NCI-H1092 treated with DMSO at 0.1 percent for 48 hours (cell line): ENCODE data around the gene FICD.
"Not testable (repeated sequence)": the region's sequence is repeated elsewhere in the genome, so short reads cannot be mapped to it uniquely, and the experiment has no call there.

ENCODE experiments used
- DNase-seq: peaks from one replicate; lab custom pipeline; 2025; lab: John Stamatoyannopoulos, UW

Gene FICD

DNA sequence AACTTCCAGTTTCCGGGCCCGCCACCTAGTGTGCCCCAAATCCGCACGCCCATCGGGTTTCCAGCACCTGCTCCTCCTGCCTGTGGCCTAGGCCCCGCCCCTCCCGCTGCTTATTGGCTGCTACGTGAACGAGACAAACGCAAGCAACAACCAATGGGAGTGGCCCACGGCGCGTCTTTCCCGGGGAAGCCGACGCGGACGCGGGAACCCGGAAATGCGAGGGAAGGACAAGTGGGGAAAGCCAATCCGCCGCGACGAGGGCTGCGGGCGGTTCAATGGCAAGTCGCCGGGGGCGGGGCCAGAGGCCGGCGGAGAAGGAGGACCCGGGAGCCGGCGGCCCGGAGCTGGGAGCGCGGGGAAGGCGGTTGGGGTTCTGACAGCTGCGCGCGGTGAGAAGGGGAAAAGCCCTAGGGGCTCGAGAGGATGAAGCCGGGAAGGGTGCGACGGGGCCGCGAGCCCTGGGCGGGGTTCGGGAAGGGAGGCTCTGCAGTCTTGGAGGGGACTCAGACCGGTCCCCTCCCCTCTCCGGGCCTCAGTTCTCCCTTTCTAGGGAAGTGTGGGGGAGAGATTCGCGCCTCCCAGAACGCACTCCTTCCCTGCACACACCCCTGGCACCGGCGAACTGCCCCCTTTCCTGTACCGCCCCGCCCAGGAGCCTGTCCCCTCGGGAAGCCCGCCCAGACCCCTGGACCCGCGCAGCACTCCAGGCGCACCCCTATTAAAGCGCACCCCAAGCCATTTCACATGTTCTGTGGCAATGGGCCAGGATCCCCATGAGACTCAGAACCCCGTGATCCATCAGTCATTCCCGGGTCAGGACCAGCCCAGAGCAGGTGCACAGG, at the start of gene FICD:
FICD (plus strand) TSS at position 305 of the 842 bp plus-strand sequence. CDS start 1,696 bp downstream, outside the sequence.
- peak; percentile 96 for DNase-seq

DNA sequence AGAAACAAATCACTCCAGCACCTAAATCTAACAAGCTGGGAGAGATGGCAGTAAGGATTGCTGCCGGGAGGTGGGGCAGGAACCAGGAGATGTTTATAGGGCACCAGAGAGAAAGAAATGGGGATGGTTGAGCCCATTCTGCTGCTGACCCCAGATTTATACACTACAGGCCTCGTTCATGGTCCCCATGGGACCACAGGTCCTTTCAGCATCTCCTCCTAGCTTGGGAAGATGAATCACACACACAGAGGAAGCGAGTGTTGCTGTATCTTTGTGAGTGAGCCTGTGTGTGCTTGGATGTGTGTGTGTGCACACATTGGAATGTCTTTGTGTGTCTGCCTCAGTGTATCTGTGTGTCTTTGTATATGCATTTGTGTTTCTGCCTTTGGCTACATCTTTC, 49.7 kb upstream of the FICD start:
- DNase-seq: no peak

DNA sequence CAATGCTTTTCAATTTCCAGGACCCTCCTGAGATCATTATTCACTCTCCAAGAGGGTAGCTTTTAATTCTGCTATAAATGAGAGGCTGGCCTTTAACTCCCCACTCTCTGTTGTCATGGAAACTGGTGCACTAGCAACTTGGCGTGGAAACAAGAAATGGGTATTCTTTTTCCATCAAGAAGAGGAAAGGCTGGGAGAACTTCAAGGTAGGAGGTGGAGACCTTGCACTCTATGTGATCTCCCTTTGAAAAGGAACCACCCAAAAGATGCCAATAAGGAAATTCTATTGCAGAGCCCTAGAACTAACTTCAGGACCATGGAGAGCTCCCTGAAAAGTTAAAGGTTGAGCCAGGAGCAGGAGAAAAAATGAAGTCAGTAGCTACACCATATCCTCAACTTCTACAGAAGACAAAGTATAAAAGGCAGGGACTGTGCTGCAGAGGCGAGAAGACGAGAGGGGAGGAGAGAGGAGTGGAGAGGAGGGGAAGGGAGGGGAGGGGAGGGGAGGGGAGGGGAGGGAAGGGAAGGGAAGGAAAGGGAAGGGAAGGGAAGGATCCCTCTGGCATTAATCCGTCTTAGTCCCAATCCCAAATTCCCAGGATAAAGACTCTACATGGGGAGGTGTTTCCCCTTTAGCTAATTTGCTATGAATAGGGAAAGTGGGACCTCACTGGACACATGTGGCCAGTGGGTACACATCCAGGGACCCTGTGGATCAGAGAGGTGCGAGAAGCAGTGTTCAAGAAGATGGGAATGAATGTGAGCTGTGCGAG, 46.7 kb upstream of the FICD start:
- no peak for DNase-seq

DNA sequence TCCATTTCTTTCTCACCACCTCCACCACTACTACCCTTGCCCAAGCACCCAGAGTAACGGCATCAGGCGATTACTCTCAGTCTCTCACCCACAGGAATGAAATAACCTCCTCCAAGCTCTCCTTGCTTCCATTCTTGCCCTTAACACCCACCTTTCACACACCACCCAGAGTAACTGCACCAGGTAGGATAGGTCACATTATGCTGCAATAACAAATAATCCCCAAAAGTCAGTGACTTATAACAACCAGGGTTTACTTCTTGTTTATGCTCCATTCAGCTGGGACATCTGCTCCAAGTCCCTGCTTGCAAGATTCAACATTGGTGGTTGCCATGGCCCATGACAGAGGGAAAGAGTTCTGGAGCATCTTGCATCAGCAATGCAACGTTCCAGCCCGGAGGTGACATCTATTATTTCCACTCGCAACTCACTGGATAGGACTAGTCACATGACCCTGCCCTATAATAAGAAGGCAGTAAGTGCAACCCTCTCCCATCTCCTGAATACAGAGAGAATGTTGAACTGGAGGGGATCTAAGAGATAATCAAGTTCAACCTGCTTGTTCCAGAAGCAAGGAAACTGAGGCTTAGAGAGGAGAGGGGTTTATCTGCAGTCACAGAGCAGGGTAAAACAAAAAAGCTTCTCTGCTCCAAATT, 41.5 kb upstream of the FICD start:
- DNase-seq: no peak

DNA sequence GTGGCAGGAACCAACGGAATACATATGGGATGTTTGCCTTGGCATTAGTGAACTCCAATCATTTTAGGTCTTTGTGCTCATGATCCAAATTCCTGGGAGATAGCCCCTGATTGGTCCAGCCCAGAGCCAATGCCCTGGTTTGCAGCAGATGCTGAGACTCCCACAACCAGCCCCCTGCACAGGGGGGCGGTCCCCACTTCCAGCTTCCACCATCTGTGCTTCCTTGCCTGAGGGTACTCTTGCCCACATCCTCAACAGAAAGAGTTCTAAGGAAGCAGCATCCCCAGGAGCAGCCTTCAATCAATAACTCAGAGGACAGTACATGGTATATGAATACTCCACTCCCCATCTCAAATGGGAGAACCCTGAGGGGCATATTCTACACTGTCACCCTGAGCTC, 39.7 kb upstream of the FICD start:
- no peak for DNase-seq

DNA sequence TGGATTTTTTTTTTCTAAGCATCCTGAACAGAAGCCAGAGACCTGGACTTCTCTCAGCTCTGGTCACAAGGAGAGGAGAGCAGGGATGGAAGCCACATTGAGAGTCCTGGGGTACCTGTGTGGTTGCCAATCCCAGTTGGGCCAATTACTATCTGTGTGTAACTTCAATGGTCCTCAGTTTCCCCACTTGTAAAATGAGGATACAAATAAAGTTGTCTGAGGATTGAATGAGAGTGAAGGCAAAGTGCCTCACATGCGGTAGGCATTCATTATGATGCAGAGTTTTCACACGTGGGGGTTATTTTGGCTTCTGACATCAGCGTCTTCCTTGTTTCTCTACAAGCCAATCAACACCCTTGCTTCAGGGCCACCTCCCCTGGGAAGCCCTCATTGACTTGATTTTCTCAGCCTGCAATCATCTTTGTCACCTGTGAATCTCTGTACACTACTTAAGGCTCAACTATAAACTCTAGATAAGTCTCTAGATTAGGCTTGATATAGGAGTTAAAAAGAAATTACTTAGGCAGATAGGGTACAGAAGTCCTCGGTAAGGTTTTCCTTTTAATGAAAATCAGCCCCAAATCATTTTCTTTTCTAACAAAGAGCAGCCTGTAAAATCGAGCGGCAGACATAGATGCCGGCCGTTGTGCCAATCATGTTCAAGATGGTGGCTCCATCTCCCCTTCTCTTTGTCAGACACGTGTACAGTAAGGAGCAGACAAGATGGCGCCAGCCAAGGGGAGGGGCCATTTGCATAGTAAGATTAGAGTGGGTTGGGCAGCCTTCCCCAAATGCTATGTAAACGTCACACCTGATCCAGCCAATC, 37.8 kb upstream of the FICD start:
- DNase-seq: no peak

DNA sequence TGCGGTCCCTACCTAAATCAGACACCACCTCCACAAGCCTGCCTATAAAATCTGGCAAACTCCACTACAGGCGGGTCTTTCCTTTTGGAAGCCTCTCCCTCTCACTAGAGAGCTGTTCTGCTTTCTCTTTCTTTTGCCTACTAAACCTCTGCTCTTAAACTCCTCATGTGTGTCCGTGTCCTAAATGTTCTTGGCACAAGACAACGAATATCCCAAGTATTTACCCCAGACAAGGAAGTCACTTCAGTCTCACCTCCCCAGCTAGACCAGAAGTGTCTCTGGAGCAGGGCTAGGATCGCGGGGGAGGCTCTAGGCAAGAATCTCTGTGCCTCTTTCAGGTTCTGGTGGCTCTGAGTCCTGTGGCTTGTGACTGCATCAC, 37.2 kb upstream of the FICD start:
- no peak for DNase-seq

DNA sequence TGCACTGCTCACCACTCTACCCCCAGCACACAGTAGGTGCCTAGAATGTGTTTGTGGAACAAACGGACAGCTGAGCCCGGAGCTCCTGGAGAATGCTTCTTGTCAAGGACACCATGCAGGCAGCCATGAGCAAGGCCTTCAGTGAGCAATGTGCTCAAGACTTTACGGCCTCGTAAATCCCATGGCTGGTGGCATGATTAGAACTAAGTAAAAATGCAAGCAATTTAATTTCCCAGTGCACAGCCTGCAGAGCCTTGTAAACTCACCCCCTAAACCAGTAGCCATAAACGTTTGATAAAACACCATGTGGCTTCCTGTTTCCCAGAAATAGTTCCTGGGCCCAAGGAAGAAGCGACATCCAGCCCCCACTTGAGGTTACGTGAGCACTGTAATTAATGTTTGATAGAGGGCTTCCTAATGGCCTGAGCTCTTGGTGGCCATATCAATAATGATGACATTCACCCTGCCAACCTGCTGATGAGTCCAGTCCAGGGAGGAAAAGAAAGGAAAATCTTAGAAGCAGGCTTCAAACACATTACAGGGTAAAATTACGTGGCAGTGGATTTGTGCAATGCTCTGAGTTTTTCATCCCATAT, 36.4 kb upstream of the FICD start:
- DNase-seq: no peak

DNA sequence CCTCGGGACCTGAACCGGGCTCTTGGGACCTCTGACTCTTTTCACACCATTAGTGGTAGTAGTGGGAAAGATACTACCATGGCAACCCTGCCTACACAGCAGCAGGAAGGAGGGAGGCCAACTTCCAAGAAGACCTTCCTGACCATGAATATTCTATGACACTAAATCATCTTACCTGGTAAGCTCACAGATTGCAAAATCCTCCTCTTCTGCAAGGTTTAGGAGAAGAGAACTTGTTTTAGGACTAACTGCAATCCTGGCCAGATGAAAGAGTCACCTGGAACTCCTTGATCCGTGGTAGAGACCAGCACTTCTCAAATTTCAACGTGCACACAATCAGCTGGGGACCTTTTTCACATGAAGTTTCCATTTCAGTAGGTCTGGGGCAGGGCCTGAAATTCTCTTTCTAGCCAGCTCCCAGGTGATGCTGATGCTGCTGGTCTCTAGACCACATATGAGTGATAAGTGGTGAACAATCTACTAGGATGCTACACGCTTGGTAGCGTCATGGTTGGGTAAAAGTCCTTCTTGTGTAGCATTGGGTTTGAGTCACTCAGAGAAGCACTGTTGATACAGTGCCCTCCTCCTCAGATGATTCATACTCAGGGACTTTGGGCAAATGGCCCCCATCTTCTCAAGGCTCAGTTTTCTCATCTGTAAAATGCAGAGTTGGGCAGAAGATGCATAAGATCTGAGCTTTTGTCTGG, 35.6 kb upstream of the FICD start:
- DNase-seq: no peak

DNA sequence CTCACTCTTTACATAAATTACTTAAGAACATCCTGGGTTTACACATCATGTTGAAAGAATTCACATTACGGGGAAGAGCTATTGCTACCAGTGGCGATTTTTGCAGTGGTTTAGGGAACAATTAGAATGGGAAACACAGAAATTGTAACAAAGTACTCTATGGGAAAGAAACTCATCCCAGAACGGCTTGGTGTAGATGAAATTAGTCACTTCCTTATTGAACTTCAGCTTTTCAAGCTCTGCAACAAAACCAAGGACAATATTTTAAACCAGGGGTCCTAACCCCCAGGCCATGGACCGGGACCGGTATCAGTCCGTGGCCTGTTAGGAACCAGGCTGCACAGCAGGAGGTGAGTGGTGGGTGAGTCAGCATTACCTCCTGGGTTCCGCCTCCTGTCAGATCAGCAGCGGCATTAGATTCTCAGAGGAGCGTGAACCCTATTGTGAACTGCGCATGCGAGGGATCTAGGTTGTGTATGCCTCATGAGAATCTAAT, 32.3 kb upstream of the FICD start:
- no peak for DNase-seq

DNA sequence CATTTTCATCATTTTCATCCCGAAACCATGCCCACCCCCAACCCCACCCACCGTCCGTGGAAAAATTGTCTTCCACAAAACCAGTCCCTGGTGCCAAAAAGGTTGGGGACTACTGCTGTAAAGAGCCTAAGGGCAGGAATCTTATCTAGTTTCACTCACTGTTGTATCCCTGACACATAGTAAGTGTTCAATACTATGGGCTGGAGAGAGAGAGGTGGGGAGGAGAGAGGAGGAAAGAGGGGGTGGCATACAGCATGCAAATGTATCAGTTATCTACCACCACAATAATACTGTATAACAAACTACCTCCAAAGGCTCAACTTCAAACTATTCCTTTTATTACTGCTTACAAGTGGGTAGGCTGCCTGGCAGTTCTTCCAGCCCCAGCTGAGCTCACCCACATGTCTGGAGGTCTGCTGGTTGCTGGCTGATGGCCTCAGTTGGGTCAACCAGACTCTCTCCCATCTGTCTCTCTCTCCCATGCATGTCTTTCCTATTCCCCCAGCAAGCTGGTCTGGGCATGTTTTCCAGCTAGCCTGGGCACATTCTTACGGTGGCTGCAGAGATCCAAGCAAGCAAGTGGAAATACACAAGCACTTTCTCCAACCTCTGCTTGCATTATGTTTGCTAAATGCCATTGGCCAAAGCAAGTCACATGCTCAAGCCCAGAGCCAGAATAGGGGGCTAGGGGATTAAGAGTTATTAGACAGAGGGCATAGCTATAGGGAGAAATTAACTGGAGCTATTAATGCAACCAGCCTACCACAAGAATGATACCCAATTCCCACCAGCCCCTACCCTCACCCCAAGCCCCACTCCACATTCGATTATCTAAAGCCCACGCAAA, 31.6 kb upstream of the FICD start:
- no peak for DNase-seq

DNA sequence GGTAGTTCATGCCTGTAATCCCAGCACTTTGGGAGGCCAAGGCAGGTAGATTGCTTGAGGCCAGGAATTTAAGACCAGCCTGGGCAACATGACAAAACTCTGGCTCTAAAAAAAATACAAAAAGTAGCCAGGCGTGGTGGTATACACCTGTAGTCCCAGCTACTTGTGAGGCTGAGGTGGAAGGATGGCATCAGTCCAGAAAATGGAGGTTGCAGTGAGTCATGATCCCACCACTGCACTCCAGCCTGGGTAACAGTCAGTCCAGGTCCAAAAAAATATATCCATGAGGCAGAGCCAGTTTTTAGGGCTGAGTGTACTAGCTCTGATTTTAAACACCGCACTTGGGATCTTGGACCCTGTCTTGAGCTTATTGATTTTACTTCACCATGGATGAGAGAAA, 30.6 kb upstream of the FICD start:
- no peak for DNase-seq

DNA sequence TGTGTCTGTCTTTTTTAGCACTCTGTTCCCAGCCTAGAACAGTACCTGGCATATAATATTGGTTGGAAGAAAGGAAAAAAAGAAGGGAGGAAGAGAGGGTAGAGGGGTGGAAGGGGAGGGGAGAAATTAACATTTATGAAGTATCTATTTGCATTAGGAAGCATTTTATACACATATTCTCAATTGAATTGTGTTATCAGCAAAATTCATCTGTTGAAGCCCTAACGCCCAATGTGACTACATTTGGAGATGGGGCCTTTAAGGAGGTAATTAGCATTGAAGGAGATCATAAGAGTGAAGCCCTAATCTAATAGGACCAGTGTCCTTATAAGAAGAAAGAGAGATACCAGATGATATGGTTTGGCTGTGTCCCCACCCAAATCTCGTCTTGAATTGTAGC, 30.2 kb upstream of the FICD start:
- DNase-seq: no peak

DNA sequence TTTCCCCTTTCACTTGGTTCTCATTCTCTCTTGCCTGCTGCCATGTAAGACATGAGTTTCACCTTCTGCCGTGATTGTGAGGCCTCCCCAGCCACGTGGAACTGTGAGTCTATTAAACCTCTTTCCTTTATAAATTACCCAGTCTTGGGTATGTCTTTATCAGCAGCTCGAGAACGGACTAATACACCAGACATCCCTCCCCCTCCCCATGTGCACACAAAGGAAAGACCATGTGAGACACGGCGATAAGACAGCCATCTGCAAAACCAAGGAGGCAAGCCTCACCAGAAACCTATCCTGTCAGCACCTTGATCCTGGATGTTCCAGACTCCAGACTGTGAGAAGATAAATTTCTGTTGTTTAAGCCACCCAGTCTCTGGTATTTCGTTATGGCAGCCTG, 29.7 kb upstream of the FICD start:
- DNase-seq: not testable (repeated sequence)

DNA sequence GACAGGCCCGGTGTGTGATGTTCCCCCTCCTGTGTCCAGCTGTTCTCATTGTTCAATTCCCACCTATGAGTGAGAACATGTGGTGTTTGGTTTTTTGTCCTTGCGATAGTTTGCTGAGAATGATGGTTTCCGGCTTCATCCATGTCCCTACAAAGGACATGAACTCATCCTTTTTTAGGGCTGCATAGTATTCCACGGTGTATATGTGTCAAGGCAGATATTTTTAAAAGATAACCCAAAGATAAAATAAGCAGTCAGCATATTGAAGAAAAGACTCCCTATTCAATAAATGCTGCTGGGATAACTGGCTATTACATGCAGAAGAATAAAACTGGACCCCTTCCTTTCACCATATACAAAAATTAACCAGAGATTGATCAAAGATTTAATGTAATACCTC, 28.0 kb upstream of the FICD start:
- not testable (repeated sequence) for DNase-seq

DNA sequence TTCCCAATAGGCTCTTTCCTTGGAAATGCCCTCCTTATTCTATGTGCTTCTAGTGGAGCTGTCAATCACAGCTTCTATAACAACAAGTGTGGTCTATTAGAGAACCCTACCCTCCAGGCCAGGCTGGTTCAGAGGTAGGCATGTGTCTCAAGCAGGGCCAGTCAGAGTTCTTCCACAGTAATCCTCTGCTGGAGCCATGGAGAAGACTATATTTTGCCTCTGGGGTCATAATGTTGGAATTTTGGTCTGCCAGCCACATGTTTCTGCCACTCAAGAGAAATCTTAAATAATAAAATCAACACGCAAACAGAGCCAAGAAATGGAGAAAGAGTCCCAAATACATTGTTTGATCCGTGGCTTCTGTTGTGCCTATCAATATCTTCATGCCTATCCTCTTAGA, 23.8 kb upstream of the FICD start:
- DNase-seq: no peak

DNA sequence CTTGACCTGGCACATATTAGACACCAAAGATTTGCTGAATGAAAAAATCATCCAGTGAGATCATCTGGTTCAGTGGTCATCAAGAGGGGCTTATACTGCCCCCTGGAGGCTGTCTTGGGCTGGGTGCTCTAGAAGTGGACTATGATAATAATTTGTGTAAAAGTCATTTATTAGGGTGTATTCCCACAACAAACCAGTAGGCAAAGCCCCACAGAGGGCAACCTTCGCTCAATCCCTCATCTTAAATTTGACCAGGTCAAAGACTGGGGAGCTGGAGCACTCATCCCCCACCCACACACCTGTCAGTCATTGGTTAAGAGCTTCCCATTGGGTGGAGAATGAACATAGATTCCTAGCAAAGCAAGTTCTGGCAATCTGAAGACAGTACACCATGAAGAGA, 20.0 kb upstream of the FICD start:
- no peak for DNase-seq

DNA sequence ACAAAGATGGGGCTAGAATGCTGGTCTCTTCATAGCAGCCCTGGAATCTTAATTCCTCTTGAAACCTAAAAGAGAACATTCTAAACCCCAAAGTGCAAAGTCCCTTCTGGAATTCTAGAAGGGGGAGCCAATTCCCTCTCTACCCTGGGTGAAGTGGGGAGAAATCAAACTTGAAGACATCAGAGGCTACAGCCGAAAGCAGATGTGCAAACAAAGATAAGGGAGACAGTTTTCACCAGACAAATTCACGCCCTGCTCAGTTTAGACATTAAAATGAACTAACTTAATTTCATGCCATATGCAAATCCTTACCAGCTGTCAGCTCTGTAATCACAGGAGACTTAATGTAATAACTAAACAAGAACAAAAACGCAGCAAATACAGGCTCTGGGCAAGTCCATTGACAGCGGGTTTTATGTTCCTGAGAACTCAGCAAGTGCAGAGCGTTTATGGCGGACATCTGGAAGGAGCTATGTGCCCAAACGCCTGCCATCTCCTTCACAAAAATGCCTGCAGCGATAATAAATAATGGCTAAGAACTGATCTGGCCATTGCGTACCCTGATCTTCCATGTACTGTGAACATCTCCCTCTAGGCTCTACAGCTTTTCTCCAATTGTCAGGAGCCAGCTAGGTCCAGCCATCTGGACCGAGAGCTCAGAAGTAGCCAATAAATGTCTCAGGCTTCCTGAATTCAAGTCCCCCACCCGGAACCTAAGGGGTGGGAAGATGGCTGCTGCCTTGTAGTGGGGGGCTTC, 19.1 kb upstream of the FICD start:
- no peak for DNase-seq

DNA sequence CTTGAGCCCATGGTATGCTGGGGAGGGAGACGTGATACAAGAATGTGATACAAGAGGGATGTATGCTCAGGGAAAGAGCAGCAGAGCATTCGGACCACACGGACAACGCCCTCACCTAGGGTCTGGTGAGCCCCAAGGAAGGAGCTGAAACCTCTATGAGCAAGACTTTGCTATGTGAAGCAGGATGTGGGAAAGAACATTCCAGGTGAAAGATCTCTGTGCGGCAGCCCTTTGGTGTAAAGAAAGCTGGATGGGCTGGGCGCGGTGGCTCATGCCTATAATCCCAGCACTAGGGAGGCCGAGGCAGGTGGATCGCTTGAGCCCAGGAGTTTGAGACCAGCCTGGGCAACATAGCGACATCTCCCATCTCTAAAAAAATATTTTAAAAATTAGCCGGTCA, 16.9 kb upstream of the FICD start:
- no peak for DNase-seq
